GM21786 (cell line): ENCODE results near the gene MRC1.
A peak's percentile ranks its signal among the peaks of the same experiment; 100 is the strongest.
"Not testable (repeated sequence)": the region's sequence is repeated elsewhere in the genome, so short reads cannot be mapped to it uniquely, and the experiment has no call there.

Experiments
- ATAC-seq: cut with Tn5 transposase; IDR thresholded peaks from one replicate; pipeline ENCODE4 v1.9.1; 2021; ENCODE audit not compliant: unreplicated experiment

Gene MRC1

GRCh38 chr10:17904564-17904963, 95.4 kb downstream of the MRC1 start:
- no peak for ATAC-seq

GRCh38 chr10:17905491-17905890, 96.3 kb downstream of the MRC1 start:
- ATAC-seq, result no peak

- no peak for ATAC-seq
Measured at GRCh38 chr10:17906002-17906401, 96.9 kb downstream of the MRC1 start.

- no peak for ATAC-seq
Measured at GRCh38 chr10:17907641-17908040, 98.5 kb downstream of the MRC1 start.

- peak; percentile 57 for ATAC-seq
Measured at GRCh38 chr10:17910125-17910789, 101.1 kb downstream of the MRC1 start.

- ATAC-seq, result no peak
Measured at GRCh38 chr10:17912754-17913153, 103.6 kb downstream of the MRC1 start.

- ATAC-seq, result no peak
Measured at GRCh38 chr10:17913604-17914003, 104.5 kb downstream of the MRC1 start.

GRCh38 chr10:17914169-17915045, 105.3 kb downstream of the MRC1 start:
- no peak for ATAC-seq

- no peak for ATAC-seq
Measured at GRCh38 chr10:17915181-17915580, 106.0 kb downstream of the MRC1 start.

- ATAC-seq, result no peak
Measured at GRCh38 chr10:17918187-17918903, 109.2 kb downstream of the MRC1 start.

- ATAC-seq, result no peak
Measured at GRCh38 chr10:17921378-17921777, 112.2 kb downstream of the MRC1 start.

GRCh38 chr10:17923728-17924127, 114.6 kb downstream of the MRC1 start:
- ATAC-seq, result no peak

- ATAC-seq, result no peak
Measured at GRCh38 chr10:17943033-17943745, 134.0 kb downstream of the MRC1 start.

- ATAC-seq, result not testable (repeated sequence)
Measured at GRCh38 chr10:17950269-17950668, 141.1 kb downstream of the MRC1 start.

GRCh38 chr10:17950726-17951125, 141.6 kb downstream of the MRC1 start:
- ATAC-seq, result no peak

GRCh38 chr10:17951868-17952371, 142.8 kb downstream of the MRC1 start, which contains the start of gene SLC39A12:
Gene SLC39A12 (plus strand): TSS chr10:17951918. CDS start chr10:17953277, 1,359 bp downstream.
- no peak for ATAC-seq

GRCh38 chr10:17954372-17954771, 145.2 kb downstream of the MRC1 start:
- ATAC-seq, result not testable (repeated sequence)

- no peak for ATAC-seq
Measured at GRCh38 chr10:17954861-17955260, 145.7 kb downstream of the MRC1 start.

- no peak for ATAC-seq
Measured at GRCh38 chr10:17958049-17958448, 148.9 kb downstream of the MRC1 start.

GRCh38 chr10:17959870-17960269, 150.7 kb downstream of the MRC1 start:
- ATAC-seq, result no peak
